ENCODE measurements around the gene MDM4.
A peak's percentile ranks its signal among the peaks of the same experiment; 100 is the strongest.

MDM4 gene

DNA sequence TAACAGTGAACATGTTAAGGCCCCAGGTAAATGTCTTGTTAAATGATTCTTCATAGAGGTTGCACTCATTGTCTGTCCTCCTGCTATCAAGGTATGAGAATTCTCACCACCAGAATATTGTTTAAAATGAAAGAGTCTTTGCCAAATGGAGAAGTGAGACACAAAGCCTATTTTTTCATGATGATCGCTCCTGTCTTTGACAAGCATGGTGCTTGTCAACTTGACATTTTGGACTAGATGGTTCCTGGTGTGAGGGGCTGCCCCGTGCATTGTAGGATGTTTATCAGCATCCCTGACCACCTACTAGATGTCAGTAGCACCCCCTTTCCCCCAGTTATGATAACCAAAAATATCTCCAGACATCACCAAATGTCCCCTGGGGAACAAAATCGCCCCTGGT lies 65.6 kb downstream of the MDM4 start:
- no peak for DNase-seq

DNA sequence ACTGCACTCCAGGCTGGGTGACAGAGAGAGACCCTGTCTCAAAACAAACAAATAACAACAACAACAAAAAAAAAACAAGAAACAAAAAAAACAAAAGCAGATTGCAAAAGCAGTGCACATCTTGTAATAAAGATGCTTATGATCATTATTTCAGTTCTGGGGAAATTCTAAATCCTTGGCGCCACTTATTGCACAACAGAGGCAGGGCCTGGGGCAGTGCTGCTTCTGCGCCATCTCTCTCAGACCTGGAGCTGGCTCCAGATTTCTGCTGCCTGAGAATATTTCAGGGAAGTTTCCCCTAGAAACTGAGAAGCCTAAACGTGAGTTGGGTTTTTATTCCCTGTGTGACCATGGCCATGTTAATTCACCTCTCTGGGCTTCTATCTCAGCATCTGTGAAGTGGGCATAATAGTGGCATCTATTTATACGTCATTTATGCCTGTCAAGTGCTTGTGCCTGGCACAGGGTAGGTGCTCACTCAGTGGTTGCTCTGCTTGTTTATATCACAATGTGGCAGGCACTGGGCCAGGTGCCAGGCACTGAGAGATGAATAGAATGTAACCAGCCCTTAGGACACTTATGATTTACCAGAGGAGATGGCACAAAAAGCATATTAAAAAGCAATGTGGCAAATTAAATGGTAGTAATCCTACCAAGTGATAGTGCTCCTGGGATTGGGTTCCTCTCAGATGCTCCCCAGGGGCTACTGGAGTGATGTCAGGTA lies 67.9 kb downstream of the MDM4 start:
- no peak for DNase-seq

DNA sequence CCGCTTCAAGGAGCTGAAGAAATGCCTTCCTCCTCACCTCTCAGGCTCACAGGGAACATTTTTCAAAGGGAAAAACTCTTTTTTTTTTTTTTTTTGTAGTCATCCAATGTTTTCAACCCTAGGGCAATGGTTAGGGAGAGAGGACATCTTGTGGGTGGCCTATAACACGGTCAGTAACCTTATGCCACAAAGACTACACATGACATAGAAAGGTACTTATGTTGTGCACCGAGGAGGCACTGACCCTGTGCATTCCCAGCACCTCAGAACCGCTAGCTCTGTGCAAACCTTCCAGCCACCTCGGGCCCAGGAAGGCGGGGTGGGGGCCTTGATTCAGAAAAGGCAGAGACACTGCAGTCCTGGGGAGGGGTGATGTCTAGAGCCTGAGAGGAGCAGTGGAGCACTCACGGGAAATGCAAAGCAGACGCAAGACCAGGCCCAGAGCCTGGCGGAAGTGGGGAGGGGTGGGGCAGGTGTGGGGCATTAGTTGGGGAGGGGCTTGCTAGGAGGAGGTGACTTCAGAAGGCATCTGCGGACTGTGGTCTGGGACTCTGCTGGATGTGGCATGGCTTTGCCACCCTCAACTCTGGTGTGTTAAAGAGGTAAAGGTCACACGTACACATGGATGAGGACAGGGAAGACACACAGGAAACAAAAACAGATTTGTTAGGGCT lies 68.6 kb downstream of the MDM4 start:
- DNase-seq: no peak

DNA sequence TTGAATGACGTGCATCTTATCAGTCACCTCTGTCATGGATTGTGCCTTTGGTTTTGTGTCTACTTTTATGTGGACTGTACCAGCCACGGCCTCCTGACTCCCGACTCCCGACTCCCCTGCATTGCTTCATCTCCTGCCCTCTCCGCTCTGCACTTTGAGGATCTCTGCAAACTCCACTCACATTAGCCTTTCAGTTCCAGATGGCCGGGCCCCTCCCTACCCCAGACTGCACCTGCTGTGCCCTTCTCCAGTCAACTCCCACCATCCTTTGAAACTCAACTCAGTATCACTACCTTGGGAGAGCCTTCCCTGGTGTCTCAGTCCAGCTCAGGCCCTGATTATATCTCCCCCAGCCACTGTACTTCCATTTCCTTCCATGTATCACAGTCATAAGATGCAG lies 71.4 kb downstream of the MDM4 start:
- DNase-seq: no peak

DNA sequence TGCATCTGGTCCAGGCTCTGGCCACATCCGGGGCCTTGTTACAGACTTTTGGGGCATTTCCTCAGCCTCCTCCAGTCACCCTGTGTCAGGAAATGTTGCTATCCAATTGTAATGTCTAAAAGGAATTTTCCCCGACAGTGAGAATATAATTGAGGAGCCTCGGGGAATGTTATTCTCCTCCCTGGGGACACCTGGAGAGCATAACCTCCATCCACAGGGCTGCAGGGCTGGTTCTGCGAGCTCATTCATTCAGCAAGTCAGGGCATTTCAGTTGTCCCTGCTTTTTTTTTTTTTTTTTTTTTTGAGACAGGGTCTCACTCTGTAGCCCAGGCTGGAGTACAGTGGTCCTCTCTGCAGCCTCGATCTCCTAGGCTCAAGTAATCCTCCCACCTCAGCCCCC lies 72.6 kb downstream of the MDM4 start:
- DNase-seq: no peak

DNA sequence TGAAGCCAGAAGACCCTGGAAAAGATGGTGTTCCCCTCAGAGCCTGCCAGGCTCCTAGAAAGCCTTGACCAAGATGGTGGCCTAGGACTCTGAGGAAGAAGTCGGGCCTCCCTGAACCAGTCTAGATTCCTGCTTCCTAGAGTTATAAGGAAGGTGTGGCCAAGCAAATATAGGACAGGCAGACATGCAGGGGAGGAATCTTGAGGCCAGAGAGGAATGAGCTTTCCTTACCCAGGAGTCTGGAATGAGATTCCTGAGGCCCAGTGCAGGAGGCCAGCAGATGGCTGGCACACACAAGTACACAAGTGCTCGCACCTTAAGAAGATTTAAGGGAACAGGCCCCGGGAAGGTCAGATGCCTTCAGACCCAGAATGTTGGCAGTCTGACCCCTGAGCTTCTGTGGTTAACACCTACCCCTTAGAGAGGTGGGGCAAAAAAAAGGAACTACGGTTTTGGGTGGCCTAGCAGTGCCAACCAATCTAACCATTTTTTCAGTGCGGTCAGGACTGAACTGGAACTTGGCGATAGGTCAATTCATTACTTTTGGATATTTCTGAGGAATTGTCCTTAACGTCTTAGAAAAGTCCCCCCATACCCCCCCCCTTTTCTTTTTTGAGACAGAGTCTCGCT lies 73.3 kb downstream of the MDM4 start:
- DNase-seq: peak; percentile 68

DNA sequence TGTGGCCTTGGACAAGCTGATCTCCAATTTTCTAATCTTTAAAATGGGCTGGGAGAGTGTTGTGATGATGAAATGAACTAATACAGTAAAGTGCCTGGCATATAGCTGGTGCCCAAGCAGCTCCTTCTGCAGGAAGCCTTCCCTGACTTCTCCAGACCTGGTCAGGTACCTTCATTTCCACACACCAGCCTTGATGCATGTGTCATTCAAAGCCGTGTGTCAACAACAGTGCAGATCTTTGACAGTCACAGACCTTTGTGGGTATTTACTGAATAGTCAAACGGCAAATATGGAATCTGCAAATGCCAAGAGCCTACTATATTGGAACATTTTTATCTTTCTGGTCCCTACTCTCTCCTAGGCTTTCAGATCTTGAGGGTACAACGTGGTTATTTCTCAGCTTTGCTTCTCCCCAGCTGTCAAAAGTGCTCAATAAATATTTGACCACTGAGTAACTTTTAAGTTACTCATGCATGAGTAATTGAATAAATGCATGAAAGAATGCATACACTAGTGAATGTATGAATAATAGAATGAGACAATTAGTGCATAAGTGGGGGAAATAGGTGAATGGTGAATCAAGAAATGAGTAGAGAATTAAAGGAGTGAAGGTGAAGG lies 75.4 kb downstream of the MDM4 start:
- peak; percentile 77 for DNase-seq

DNA sequence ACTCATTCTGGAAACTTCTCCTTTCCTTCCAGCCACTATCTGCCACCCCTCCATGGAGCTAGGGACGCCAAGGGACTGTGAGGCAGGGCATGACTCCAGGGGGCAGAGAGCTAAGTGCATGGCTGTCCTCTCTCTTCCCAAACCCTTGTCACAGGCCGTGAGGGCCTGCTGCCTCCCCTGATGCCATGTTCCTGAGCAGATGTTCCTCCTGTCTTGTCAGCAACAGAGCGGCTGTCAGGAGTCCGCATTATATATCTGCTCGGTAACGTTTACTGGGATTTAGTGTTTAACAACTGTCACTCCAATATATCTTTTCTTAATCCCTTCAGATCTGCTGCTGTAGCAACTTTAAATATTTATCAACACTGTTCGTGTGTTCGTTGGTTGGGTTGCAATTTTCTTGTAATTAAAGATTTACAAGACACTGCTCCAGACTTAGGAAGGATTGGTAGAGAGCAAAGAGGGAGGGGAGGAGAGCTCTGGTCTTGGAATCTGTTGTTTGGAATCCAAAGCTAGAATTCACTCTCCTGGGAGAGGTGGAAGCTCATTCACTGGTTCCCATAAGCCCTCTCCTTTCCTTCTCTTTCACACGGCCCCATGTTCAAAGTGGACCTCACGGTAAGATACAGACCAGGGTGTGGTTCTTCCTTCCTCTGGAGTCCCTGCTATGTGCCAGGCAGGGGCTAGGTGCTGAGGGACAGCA lies 76.2 kb downstream of the MDM4 start:
- no peak for DNase-seq

DNA sequence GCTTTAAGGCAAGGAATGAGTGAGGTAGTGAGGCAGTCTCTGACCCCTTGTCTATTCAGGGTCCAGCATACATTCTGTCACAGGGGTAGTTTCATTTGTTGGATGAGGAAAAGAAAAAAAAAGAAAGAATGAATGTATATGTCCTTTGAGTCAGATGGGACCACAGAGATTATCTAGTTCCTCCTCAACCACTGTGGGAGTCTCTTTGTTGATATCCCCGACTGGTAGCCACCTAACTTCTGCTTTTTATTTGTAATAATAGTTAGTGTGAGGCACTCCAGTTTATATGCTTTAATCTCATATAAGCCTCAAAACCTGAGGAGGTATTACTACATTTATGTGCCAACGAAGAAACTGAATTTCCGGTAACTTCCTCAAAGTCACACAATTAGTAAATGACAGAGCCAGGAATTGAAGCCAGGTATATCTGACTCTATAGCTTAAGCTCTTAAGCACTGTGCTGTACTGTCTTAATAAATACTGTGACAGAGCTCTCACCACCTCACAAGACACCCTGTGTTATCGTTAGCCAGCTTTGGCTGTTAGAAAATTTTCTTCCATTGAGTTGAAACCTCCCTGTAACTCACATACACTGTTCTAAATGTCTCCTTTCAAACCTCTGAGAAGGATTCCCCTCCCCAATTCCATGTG lies 82.2 kb downstream of the MDM4 start:
- DNase-seq: no peak

DNA sequence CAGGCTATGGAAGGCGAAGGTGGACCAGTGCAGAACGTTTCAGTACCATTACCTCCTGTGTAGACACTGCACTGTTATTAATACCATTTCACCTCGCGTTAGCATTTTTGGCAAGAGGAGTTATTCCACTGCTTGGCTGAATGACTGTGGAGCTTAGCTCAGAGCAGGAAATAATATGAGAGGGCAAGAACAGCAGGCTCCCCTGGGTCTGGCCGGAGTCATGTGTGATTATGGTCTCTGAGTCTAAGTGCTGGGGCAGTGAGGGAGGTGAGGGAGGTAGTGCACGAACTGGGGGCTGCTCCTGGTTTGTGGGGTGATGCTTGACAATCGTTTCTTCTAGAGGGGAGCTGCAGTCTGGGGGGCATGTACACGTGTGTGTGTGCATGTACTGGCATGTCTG lies 82.9 kb downstream of the MDM4 start:
- no peak for DNase-seq

DNA sequence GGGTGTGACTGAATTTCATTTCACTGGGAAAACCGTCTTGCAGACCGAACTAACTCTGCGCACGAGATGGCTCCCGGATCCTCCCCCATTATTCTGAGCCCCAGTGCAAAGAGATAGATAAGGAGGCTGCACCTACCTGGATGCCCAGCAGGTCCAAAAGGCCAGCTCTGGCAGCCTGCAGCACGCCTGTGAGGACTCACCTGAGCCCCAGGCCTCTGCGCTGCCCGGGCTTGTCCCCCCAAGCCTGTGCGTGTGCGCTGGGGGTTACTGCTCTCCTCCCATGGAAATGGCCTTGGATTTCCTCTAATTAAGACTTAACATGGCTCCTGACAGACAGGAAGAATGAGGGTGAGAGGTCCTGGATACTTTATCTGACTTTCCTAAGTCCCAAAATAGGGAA lies 83.4 kb downstream of the MDM4 start:
- DNase-seq: no peak

DNA sequence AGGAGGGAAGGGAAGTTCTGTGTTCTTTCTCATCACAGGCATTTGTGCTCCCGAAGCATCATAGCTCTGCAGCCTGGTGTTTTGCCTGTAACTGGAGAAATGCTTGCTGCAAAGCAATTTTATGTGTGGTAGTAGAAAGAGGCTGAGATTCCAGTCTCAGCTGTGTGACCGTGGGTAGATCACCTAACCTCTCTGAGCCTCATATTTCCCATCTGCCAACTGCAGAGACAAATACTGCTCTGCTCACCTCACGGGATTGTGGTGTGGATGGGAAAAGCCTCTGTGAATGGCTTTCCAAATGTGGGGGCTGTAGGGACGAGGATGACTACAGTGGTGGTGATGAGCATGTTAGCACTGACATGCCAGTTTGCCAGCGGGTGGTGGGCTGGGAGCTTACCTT lies 84.0 kb downstream of the MDM4 start:
- no peak for DNase-seq

DNA sequence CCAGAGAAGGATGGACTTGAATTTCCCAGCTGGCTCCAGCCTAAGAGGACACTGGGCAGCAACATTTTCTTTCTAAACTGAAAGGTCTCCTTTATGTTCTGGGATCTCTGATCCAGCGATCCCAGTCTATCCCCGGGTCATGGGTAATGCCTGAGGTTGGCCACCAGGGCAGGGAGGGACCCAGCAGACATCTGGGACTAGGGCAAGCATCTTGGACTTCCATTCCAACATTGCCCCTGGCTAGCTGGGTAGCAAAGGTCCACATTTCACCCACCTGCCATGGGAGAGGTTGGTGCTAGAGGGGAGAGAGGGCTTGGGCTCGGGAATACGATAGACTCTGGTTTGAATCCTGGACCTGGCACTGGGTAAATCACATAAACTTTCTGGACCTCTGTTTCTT lies 84.8 kb downstream of the MDM4 start:
- no peak for DNase-seq

DNA sequence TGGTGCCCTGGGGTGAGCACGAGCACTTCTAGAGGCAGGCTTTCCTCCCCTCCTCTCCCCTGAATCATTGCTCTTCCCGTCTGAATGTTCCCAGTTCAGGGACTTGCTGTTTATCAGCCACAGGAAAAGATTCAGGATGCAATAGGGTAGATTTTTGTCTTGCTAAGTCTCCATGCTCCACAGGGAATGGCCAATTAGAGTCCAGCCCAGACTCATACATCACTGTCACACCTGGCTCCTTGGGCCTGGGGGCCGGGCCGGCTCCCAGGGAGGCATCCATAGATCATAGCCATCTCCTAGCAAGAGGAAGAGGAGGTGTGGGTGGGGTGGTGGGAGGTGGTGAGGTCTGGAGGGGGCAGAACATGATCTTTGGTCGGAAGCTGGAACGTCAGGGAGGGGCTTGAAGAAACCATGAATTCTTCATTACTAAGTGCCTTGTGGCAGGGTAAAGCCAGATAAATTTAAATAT lies 85.9 kb downstream of the MDM4 start:
- no peak for DNase-seq

DNA sequence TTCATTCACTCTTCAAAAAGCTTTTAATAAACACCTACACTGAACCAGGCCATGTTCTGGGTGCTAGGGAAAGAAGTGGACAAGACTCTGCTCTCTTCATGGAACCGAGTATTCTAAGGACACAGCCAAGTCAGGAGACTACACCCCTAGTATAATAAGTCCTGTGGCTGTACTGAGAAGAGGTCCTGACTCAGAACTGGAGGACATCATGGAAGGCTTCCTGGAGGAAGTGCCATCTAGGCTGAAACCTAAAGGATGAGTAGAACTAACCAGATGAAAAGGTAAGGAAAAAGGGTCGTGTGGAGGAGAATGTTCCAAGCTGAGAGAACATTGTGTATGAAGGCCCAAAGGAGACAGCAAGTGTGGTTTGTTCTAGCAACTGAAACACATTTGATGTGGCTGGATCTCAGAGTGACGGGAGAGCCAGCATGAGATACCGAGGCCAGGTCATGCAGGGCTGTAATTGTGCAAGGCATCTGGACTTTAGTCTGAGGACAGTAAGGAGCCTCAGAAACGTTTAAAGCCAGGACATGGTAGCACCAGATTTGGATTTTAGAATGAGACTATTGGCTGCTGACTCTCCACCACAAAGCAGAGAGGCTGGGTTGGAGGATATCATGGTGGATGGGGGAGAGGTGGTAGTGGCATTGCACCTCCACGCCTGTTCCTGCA lies 86.8 kb downstream of the MDM4 start:
- no peak for DNase-seq

DNA sequence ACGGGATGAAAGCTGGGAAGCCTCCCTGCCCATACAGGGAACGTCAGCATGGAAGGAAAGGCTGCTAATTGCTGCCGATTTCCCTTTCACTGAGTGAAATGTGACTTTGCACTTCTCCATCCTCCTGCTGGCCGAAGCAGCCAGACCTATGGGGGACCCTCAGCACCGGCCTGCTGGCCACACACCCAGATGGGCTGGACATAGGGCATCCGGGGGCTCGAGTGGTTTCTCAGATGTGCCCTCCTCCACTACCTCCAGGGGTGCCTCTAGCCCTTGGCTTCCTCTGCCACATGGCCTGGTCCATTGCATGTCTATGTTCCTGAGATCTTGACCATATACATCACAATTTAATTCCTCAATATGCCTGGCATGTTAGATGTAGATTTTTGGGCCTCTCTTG lies 89.6 kb downstream of the MDM4 start:
- no peak for DNase-seq
